GM13976 (cell line): ENCODE results near the gene FOXN3.

Experiments used
- DNase-seq: peaks from one replicate; pipeline ENCODE4 v3.0.0; 2012; ENCODE audit warnings: low spot score
- in situ Hi-C: fragments of 300-500 bp; cut with MboI; formaldehyde crosslinking; loops from one replicate; pipeline ENCODE4 v1.12.0; 2022; ENCODE audit warnings: low sequenced_read_pairs, mixed read lengths, inconsistent platforms; ENCODE audit not compliant: unreplicated experiment
- TF ChIP-seq, protein P1 (sequence below): IDR thresholded peaks from 2 replicates; pipeline ENCODE4 v1.5.1; 2012; ENCODE audit warnings: borderline replicate concordance, mild to moderate bottlenecking; ENCODE audit not compliant: insufficient read depth; ENCODE audit errors: extremely low read depth, missing control alignments, control extremely low read depth

The FOXN3 gene

DNA sequence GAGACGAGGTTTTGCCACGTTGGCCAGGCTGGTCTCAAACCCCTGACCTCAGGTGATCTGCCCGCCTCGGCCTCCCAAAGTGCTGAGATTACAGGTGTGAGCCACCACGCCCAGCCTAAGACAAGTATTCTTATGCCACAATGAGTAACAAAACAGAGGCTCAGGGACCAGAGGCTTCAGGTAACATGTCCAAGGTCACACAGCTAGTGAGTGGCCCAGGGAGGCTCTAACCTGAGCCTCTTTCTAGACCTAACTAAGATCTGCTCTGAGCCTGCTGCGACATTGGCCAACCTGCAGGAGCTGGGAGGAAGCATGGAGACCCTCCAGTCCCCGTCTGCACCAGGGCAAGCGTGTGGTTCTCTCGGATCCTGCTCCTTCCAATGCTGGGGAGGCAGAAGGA lies 77.9 kb downstream of the FOXN3 start:
- DNase-seq, result no peak
- in situ Hi-C loops, result no loop called here
- TF ChIP-seq, protein P1, sequence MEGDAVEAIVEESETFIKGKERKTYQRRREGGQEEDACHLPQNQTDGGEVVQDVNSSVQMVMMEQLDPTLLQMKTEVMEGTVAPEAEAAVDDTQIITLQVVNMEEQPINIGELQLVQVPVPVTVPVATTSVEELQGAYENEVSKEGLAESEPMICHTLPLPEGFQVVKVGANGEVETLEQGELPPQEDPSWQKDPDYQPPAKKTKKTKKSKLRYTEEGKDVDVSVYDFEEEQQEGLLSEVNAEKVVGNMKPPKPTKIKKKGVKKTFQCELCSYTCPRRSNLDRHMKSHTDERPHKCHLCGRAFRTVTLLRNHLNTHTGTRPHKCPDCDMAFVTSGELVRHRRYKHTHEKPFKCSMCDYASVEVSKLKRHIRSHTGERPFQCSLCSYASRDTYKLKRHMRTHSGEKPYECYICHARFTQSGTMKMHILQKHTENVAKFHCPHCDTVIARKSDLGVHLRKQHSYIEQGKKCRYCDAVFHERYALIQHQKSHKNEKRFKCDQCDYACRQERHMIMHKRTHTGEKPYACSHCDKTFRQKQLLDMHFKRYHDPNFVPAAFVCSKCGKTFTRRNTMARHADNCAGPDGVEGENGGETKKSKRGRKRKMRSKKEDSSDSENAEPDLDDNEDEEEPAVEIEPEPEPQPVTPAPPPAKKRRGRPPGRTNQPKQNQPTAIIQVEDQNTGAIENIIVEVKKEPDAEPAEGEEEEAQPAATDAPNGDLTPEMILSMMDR, result no peak

DNA sequence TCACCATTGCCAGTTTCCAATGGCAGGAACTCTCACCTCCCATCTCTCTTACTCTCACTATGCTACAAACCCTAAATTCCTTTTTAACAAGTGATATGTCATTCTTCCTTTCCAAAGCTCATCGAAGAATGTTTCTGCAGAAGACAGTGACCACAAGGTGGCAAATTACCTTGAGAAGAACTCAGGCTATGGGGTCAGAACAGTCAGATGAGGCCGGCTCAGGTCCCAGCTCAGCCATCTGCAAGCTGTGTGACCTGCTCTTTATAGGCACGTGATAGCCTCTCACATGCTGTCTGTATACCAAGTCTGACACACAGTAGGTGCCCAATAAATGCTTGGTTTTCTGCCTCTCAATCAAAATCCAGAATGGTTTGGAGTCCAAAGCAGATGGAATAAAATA lies 80.7 kb downstream of the FOXN3 start:
- in situ Hi-C loops, result no loop called here

DNA sequence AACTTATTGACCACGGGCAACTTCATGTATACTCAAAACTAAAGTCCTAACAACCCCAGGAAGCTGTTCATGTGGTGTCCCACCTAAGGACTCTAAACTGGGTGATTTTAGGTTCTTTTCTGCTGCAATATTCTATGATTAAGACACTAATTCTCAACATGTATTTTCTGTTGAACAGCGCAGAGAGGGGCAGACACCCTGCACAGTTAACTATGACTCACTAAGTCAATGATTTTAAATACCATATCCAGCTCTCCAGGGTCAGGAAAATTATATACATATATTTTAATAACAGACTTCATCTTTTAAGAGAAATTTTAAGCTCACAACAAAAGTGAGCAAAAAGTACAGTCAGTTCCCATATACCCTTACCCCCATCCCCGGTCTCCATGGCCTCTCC lies 85.0 kb downstream of the FOXN3 start:
- in situ Hi-C loops, result no loop called here
- TF ChIP-seq, protein P1, result no peak
- no peak for DNase-seq

More for the DNA sequence above, 80.7 kb downstream of the FOXN3 start:
- TF ChIP-seq, protein P1, result peak; percentile 23
- no peak for DNase-seq

DNA sequence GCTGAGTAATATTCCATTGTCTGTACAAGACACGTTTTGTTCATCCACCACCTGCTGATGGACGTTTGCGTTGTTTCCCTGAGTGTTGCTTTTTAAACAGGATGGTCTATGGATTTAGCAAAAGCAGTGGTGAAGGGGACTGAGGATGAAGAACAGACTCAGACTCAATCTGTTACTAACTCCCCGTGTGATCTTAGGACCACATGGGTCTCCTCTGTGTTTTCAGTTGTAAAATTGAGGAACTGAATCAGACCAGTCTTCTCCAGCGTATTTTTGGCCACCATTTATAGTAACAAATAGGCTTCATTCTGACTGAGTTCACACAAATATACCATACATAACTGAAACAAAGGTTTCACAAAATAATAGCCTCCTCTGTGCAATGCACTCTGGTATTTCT lies 85.6 kb downstream of the FOXN3 start:
- in situ Hi-C loops, result no loop called here
- peak; percentile 68 for DNase-seq
- TF ChIP-seq, protein P1, result no peak

DNA sequence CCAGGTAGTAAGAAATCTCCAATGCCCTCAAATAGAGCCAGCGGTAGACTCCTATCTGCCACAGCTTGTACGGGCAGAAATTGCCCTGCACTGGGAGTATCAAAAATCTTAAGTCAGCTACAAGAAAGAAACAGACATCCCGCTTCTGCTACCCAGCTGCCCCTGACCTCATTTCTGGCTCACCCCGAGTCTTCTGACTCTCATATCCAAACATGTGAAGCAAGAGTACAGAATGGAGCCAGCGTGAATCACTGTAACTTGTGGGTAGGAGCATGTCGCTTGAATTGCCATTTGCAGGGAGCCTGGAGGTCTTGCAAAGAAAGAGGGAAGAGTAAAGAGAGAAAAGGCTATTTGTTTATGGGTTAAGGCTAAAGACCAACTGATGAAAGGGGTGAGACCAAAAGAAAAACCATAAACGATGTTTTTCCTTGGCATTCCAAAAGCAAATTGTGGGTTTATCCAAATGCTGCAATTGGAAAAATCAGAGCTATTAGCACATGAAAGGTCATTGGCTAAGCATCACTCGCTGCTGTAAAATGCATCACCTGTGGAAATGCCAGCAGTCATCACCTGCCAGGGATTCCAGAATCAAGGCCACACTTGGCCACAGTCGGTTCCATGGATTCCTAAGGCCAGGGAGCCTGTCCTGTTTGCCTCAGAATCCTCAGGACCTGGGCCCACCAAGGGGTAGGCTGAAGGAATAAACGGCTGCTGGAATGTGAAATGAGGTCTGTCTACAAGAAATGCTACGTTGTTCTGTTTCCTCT lies 86.6 kb downstream of the FOXN3 start:
- in situ Hi-C loops, result no loop called here
- DNase-seq, result no peak
- TF ChIP-seq, protein P1, result no peak

DNA sequence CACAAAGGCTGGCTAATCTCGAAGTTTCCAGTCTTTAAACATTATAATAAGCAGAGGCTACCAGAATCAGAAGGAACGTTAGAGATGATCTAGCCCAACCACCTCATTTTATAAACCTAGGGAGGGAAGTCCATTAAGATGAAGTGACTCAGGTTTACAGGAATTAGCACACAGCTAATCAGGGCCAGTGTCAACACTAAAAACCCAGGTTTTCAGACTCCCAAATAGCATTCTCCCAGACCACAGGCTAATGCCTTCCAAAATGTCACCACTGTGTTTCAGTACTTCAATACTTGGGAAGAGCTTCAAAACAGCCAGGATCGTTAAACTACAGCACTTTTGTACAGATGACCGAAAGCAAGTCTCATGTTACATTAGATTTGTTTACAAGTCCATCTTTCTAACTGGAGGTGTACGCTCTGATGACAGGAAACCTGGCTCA lies 89.2 kb downstream of the FOXN3 start:
- TF ChIP-seq, protein P1, result no peak
- in situ Hi-C loops, result no loop called here
- DNase-seq, result no peak
